H1 (cell line): Measurements from ENCODE around the gene GJC2. TPM values are rescaled to one million over a fixed set of nuclear protein-coding genes. Genes with fewer than 3 reads are reported as not detected.
A peak's percentile ranks its signal among the peaks of the same experiment; 100 is the strongest.

Source experiments
- CTCF ChIA-PET: fragments of 300-600 bp; sonication (Branson Sonifier 250); formaldehyde crosslinking; loops from one replicate; lab custom pipeline; 2021; ENCODE audit not compliant: partially characterized antibody; lab: Charles Lee
- POLR2A ChIA-PET: fragments of 300-600 bp; sonication (Branson Sonifier 250); formaldehyde crosslinking; loops from one replicate; lab custom pipeline; 2021; ENCODE audit warnings: inconsistent platforms; ENCODE audit not compliant: partially characterized antibody; lab: Charles Lee
- DNase-seq, 2 experiments: peaks; one replicate each; pipeline versions ENCODE4 v3.0.0 to v3.0.0-alpha.2; 2010 to 2022; ENCODE audit warnings: low spot score in 2 of 2, low read depth in 1 of 2, mixed read lengths in 1 of 2
- FAIRE-seq: peaks from 2 replicates; lab custom pipeline; 2011; peaks lifted over from hg19 to GRCh38; lab: Jason Lieb, UNC
- H2AFZ ChIP-seq: 2 replicates; pipeline ENCODE4 v1.8.1; 2012; ENCODE audit warnings: low read length, inconsistent platforms
- H2AK5ac ChIP-seq: 2 replicates; pipeline ENCODE4 v1.6.1; 2013; ENCODE audit warnings: low read depth, low read length
- H2BK120ac ChIP-seq: replicated peaks from 2 replicates; pipeline ENCODE3; 2013; ENCODE audit warnings: low read depth, low read length, inconsistent platforms
- H2BK12ac ChIP-seq: 2 replicates; pipeline ENCODE4 v1.6.1; 2013; ENCODE audit warnings: low read depth, low read length
- H2BK15ac ChIP-seq: 2 replicates; pipeline ENCODE4 v1.6.1; 2013; ENCODE audit warnings: low read length
- H2BK20ac ChIP-seq: 2 replicates; pipeline ENCODE4 v1.6.1; 2013; ENCODE audit warnings: low read length
- H2BK5ac ChIP-seq: 2 replicates; pipeline ENCODE4 v1.6.1; 2013; ENCODE audit warnings: low read depth, low read length
- H3K14ac ChIP-seq: 2 replicates; pipeline ENCODE4 v1.6.1; 2013; ENCODE audit warnings: inconsistent platforms; ENCODE audit not compliant: insufficient read length
- H3K18ac ChIP-seq: 2 replicates; pipeline ENCODE4 v1.6.1; 2013; ENCODE audit warnings: low read length; ENCODE audit errors: extremely low read depth
- H3K23ac ChIP-seq: 2 replicates; pipeline ENCODE4 v1.6.1; 2013; ENCODE audit warnings: inconsistent platforms; ENCODE audit not compliant: insufficient read length
- H3K23me2 ChIP-seq: 2 replicates; pipeline ENCODE4 v1.6.1; 2013; ENCODE audit warnings: low read depth, low read length
- H3K27ac ChIP-seq: 2 replicates; pipeline ENCODE4 v1.6.1; 2011; ENCODE audit warnings: low read depth, low read length, inconsistent platforms
- H3K27me3 ChIP-seq, 4 experiments: replicated peaks in 1 of 4; 1 replicate in 1 of 4; 2 replicates in 3 of 4; pipeline versions ENCODE4 v1.6.1 to v1.8.1; 2011 to 2013; ENCODE audit warnings: low read length in 3 of 4, mild to moderate bottlenecking in 3 of 4, inconsistent platforms in 2 of 4, mixed read lengths in 2 of 4, moderate library complexity in 1 of 4; ENCODE audit not compliant: control insufficient read depth in 3 of 4, insufficient read depth in 3 of 4; ENCODE audit errors: extremely low read depth in 1 of 4
- H3K36me3 ChIP-seq, 4 experiments: 2 replicates each; pipeline versions ENCODE4 v1.6.1 to v1.8.1; 2011 to 2013; ENCODE audit warnings: mild to moderate bottlenecking in 4 of 4, low read length in 3 of 4, moderate library complexity in 2 of 4, control low read depth in 1 of 4, inconsistent platforms in 1 of 4; ENCODE audit not compliant: insufficient read depth in 4 of 4, control insufficient read depth in 2 of 4
- H3K4ac ChIP-seq: replicated peaks from 2 replicates; pipeline ENCODE3; 2013; ENCODE audit warnings: low read length, low read depth, mixed read lengths, inconsistent platforms; ENCODE audit not compliant: insufficient read length
- H3K4me1 ChIP-seq, 4 experiments: replicated peaks in 1 of 4; 1 replicate in 1 of 4; 2 replicates in 3 of 4; pipeline versions ENCODE4 v1.6.1 to v1.8.1; 2011 to 2013; ENCODE audit warnings: low read length in 3 of 4, inconsistent platforms in 2 of 4, mixed read lengths in 1 of 4; ENCODE audit not compliant: insufficient read depth in 4 of 4, control insufficient read depth in 3 of 4
- H3K4me2 ChIP-seq, 2 experiments: 2 replicates each; pipeline versions ENCODE4 v1.6.1 to v1.8.1; 2011 to 2013; ENCODE audit warnings: low read depth in 2 of 2, low read length in 2 of 2, control low read depth in 1 of 2, inconsistent platforms in 1 of 2, mild to moderate bottlenecking in 1 of 2; ENCODE audit not compliant: insufficient read depth in 1 of 2
- H3K4me3 ChIP-seq, 4 experiments: fragments of 200-600, 300-600 bp in 1 of 4; sonication (generic), shearing (Covaris generic), sonication (Bioruptor Twin) in 1 of 4; 2 replicates each; pipeline versions ENCODE4 v1.5.1 to v1.8.1; 2011 to 2016; ENCODE audit warnings: low read length in 4 of 4, low read depth in 3 of 4, control low read depth in 2 of 4, inconsistent platforms in 2 of 4, mild to moderate bottlenecking in 2 of 4, mixed read lengths in 1 of 4, moderate library complexity in 1 of 4; ENCODE audit not compliant: insufficient read depth in 2 of 4; ENCODE audit errors: extremely low read depth in 1 of 4
- H3K56ac ChIP-seq: replicated peaks from 2 replicates; pipeline ENCODE3; 2013; ENCODE audit warnings: low read depth, mild to moderate bottlenecking, mixed read lengths, low read length, inconsistent platforms; ENCODE audit not compliant: insufficient read length
- H3K79me1 ChIP-seq: 2 replicates; pipeline ENCODE4 v1.6.1; 2013; ENCODE audit warnings: low read depth, low read length, control low read depth
- H3K79me2 ChIP-seq, 2 experiments: 2 replicates each; pipeline versions ENCODE4 v1.6.1 to v1.8.1; 2012 to 2013; ENCODE audit warnings: low read length in 2 of 2, mild to moderate bottlenecking in 2 of 2, inconsistent platforms in 1 of 2; ENCODE audit not compliant: insufficient read depth in 2 of 2, control insufficient read depth in 1 of 2
- H3K9ac ChIP-seq, 4 experiments: replicated peaks in 1 of 4; 1 replicate in 1 of 4; 2 replicates in 3 of 4; pipeline versions ENCODE4 v1.6.1 to v1.8.1; 2011 to 2013; ENCODE audit warnings: low read depth in 3 of 4, low read length in 3 of 4, control low read depth in 2 of 4, mild to moderate bottlenecking in 2 of 4, moderate library complexity in 2 of 4, inconsistent platforms in 1 of 4; ENCODE audit errors: extremely low read depth in 1 of 4
- H3K9me3 ChIP-seq, 2 experiments: 2 replicates each; pipeline versions ENCODE4 v1.6.1 to v1.8.1; 2012 to 2013; ENCODE audit warnings: mild to moderate bottlenecking in 2 of 2, moderate library complexity in 2 of 2, control low read depth in 1 of 2, inconsistent platforms in 1 of 2, low read depth in 1 of 2, low read length in 1 of 2, mixed read lengths in 1 of 2; ENCODE audit not compliant: insufficient read depth in 2 of 2
- H4K20me1 ChIP-seq, 2 experiments: replicated peaks in 1 of 2; 2 replicates each; pipeline versions ENCODE3 to v1.8.1; 2011 to 2013; ENCODE audit warnings: inconsistent platforms in 2 of 2, low read length in 2 of 2, mild to moderate bottlenecking in 1 of 2; ENCODE audit not compliant: insufficient read depth in 2 of 2, control insufficient read depth in 1 of 2
- H4K5ac ChIP-seq: 2 replicates; pipeline ENCODE4 v1.6.1; 2013; ENCODE audit warnings: low read length, low read depth, mixed read lengths, inconsistent platforms; ENCODE audit not compliant: insufficient read length
- H4K8ac ChIP-seq: 2 replicates; pipeline ENCODE4 v1.8.0; 2013; ENCODE audit warnings: mild to moderate bottlenecking, moderate library complexity, low read length, inconsistent platforms; ENCODE audit not compliant: insufficient read depth; ENCODE audit errors: extremely low read depth
- H4K91ac ChIP-seq: replicated peaks from 2 replicates; pipeline ENCODE3; 2013; ENCODE audit warnings: low read length, mixed read lengths, inconsistent platforms; ENCODE audit not compliant: insufficient read length
- ASH2L ChIP-seq: fragments of 200-600, 300-600 bp; sonication (generic); IDR thresholded peaks from one replicate; pipeline ENCODE4 v1.7.1; 2017; ENCODE audit warnings: low read length
- CBX8 ChIP-seq: fragments of 300-800, 300-1000 bp; sonication (generic); IDR thresholded peaks from 2 replicates; pipeline ENCODE4 v1.7.1; 2016; ENCODE audit warnings: low read depth, low read length, borderline replicate concordance
- FOSL1 ChIP-seq: IDR thresholded peaks from 2 replicates; pipeline ENCODE4 v1.6.1; 2011; ENCODE audit warnings: mild to moderate bottlenecking, low read depth, low read length, moderate library complexity; ENCODE audit not compliant: insufficient read depth
- GABPA ChIP-seq: IDR thresholded peaks from 2 replicates; pipeline ENCODE4 v1.6.1; 2011; ENCODE audit warnings: mild to moderate bottlenecking, low read length, moderate library complexity, borderline replicate concordance; ENCODE audit not compliant: insufficient read depth
- NRF1 ChIP-seq: IDR thresholded peaks from 2 replicates; pipeline ENCODE4 v1.6.1; 2011; ENCODE audit warnings: mild to moderate bottlenecking, low read depth, low read length, improper control_type of control experiment
- POLR2A ChIP-seq, 2 experiments: IDR thresholded peaks; 1 replicate in 1 of 2; 2 replicates in 1 of 2; pipeline ENCODE4 v1.6.1; 2011; ENCODE audit warnings: low read depth in 2 of 2, low read length in 2 of 2, mild to moderate bottlenecking in 2 of 2; ENCODE audit errors: control extremely low read depth in 1 of 2
- POLR2AphosphoS5 ChIP-seq: IDR thresholded peaks from 2 replicates; pipeline ENCODE4 v1.6.1; 2011; ENCODE audit warnings: low read depth, low read length
- POU5F1 ChIP-seq: IDR thresholded peaks from 2 replicates; pipeline ENCODE4 v1.6.1; 2011; ENCODE audit warnings: low read depth, mild to moderate bottlenecking, low read length, moderate library complexity
- RAD21 ChIP-seq, 2 experiments: IDR thresholded peaks in 1 of 2; conservative IDR thresholded peaks in 1 of 2; 2 replicates each; pipeline ENCODE4 v1.6.1; 2011; ENCODE audit warnings: low read depth in 2 of 2, low read length in 2 of 2, improper control_type of control experiment in 1 of 2, inconsistent platforms in 1 of 2, mild to moderate bottlenecking in 1 of 2, moderate library complexity in 1 of 2
- SRF ChIP-seq: IDR thresholded peaks from 2 replicates; pipeline ENCODE4 v1.6.1; 2011; ENCODE audit warnings: mild to moderate bottlenecking, low read depth, low read length, moderate library complexity
- ZNF274 ChIP-seq: IDR thresholded peaks from 2 replicates; pipeline ENCODE4 v1.7.0; 2012; ENCODE audit warnings: low read length, borderline replicate concordance; ENCODE audit errors: extremely low read depth
- WGBS, 2 experiments: shearing (Covaris generic) in 1 of 2; methylation state at CpG; one replicate each; pipeline versions ENCODE4 v1.1.6 to v1.1.7; 2013 to 2015; ENCODE audit warnings: low lambda C conversion rate in 2 of 2, mixed read lengths in 2 of 2, inconsistent platforms in 1 of 2, low coverage in 1 of 2, missing lambda C conversion rate in 1 of 2; ENCODE audit not compliant: insufficient replicate concordance in 2 of 2, insufficient coverage in 1 of 2, insufficient read length in 1 of 2; ENCODE audit errors: extremely low coverage in 1 of 2, missing lambda C conversion rate in 1 of 2; 5-methylcytosine and 5-hydroxymethylcytosine counted together
- polyA plus RNA-seq, 7 experiments: library from polyadenylated mRNA; depleted of rRNA in 3 of 7; stranded (reverse) in 5 of 7; unstranded in 2 of 7; fragments of >200 nt in 5 of 7; fragments of 200-250 nt in 2 of 7; gene quantifications; 1 replicate in 5 of 7; 2 replicates in 1 of 7; 4 replicates in 1 of 7; pipeline versions ENCODE4 v1.2.1 to v1.2.3, GENCODE V29; 2011 to 2013; ENCODE audit warnings: missing spikeins in 2 of 7, mixed read lengths in 2 of 7
- total RNA-seq: library from RNA; stranded (reverse); fragmentation: NEBNext Ultra II Directional; extraction: Animal tissue kit (Norgen Biotek cat#: 25700); gene quantifications from 2 replicates; pipeline ENCODE4 v1.2.1, GENCODE V29; 2021

GJC2 gene
- total and polyA plus RNA-seq, 2 of the 8 experiments (the other 6 are each of a cell fraction or from before 2014, with no cell fraction given), result 0.17 to 0.54 TPM

- H2AFZ ChIP-seq, result no peak overlapping the region
- H4K20me1 ChIP-seq, result peaks cover 0 to 2% of the 10 kb centered on the region in 2 experiments
- H3K4me3 ChIP-seq, result no peak overlapping the region
- ChIA-PET CTCF (interaction anchor here (0.9 to 1.8 kb wide), 4 partner anchors 11 to 157 kb away, joined by 3 to 7 read pairs (median 3); no protein-coding TSS in a partner anchor), POLR2A (interaction anchor here (1.0 to 6.5 kb wide), 4 partner anchors 9 to 22 kb away, joined by 3 to 44 read pairs (median 16); partner anchors contain the start of genes GJC2 and GUK1)
- peak overlapping the region; percentile 44; the same call in 1 of the 2 replicates for H2BK5ac ChIP-seq
- no peak for DNase-seq
- peaks cover 0 to 3% (median 0%) of the 10 kb centered on the region in 4 experiments; a peak in 4 of 7 replicates for H3K27me3 ChIP-seq
- H3K56ac ChIP-seq, result no peak overlapping the region
- H2BK120ac ChIP-seq, result no peak overlapping the region
- no peaks in the 10 kb centered on the region for H3K9me3 ChIP-seq
- H4K8ac ChIP-seq, result no peak overlapping the region; the same call in 1 of the 2 replicates
- no peak overlapping the region for H2BK20ac ChIP-seq
- H2BK12ac ChIP-seq, result 0 out of 2 replicates have a peak overlapping the region, but pooled peaks have one; percentile 60
- H3K27ac ChIP-seq, result no peak overlapping the region
- H3K14ac ChIP-seq, result no peak overlapping the region
- H3K23me2 ChIP-seq, result peaks cover 6% of the 10 kb centered on the region; the same call in 1 of the 2 replicates
- no peaks in the 10 kb centered on the region for H3K79me1 ChIP-seq
- H4K91ac ChIP-seq, result no peak overlapping the region
- no peaks in the 10 kb centered on the region for H3K36me3 ChIP-seq
- H4K5ac ChIP-seq, result no peak overlapping the region
- no peak overlapping the region for H3K4ac ChIP-seq
- no peak overlapping the region for H3K18ac ChIP-seq
- FAIRE-seq, result no peak
- H3K4me1 ChIP-seq, result peaks cover 0 to 12% (median 8%) of the 10 kb centered on the region in 4 experiments; a peak in 6 of 7 replicates
- WGBS, 2 experiments, result 84% methylated on average over 12 of the region's 14 CpGs; no CpG with 5 or more reads in 1 of the 2 experiments
- no peak overlapping the region for H3K9ac ChIP-seq
- peaks cover 0 to 9% of the 10 kb centered on the region in 2 experiments; a peak in 1 of 4 replicates for H3K79me2 ChIP-seq
- H2BK15ac ChIP-seq, result 0 out of 2 replicates have a peak overlapping the region, but pooled peaks have one; percentile 81
- no peak overlapping the region for H2AK5ac ChIP-seq
- TF ChIP-seq GABPA (no peak), NRF1 (no peak), RAD21 (IDR thresholded peaks at IDR 0.05 in 1 of 2, conservative IDR thresholded peaks at IDR 0.05 in 1 of 2; ENCODE audit: low read depth in 2 of 2, low read length in 2 of 2) (no peak), CBX8 (no peak), POLR2A (IDR thresholded peaks at IDR 0.05; ENCODE audit: control extremely low read depth in 1 of 2, low read depth in 2 of 2, low read length in 2 of 2) (no peak), POLR2AphosphoS5 (no peak), SRF (no peak), POU5F1 (no peak), ZNF274 (no peak), ASH2L (no peak), FOSL1 (no peak)
- no peak overlapping the region for H3K4me2 ChIP-seq
- no peak overlapping the region for H3K23ac ChIP-seq
Observed at GRCh38 chr1:228162286-228163006, 12.7 kb downstream of the GJC2 start.
